IPS DF 6.9 (cell line): ENCODE data around the gene NEK9.

Source experiments
- DNase-seq: peaks from one replicate; pipeline ENCODE4 v3.0.0-alpha.2; 2013; ENCODE audit warnings: low read depth, low spot score
- H3K27ac ChIP-seq: one replicate; pipeline ENCODE4 v1.5.1; 2013; ENCODE audit warnings: low read length, control low read depth
- H3K27me3 ChIP-seq: 2 replicates; pipeline ENCODE4 v1.6.1; 2013; ENCODE audit warnings: mild to moderate bottlenecking, low read length; ENCODE audit not compliant: control insufficient read depth, insufficient read depth
- H3K36me3 ChIP-seq: 2 replicates; pipeline ENCODE4 v1.6.1; 2013; ENCODE audit warnings: low read length; ENCODE audit not compliant: control insufficient read depth, insufficient read depth
- H3K4me1 ChIP-seq: 2 replicates; pipeline ENCODE4 v1.6.1; 2013; ENCODE audit warnings: low read length; ENCODE audit not compliant: control insufficient read depth, insufficient read depth
- H3K4me3 ChIP-seq: 2 replicates; pipeline ENCODE4 v1.5.1; 2013; ENCODE audit warnings: mild to moderate bottlenecking, low read length
- H3K9me3 ChIP-seq: 2 replicates; pipeline ENCODE4 v1.6.1; 2013; ENCODE audit warnings: low read length, inconsistent platforms; ENCODE audit not compliant: control insufficient read depth, insufficient read depth
- WGBS: extraction: QIAGEN DNeasy Blood & Tissue Kit; methylation state at CpG from one replicate; pipeline ENCODE4 v1.1.7; 2013; ENCODE audit warnings: mixed read lengths, missing lambda C conversion rate; ENCODE audit not compliant: insufficient read length, insufficient coverage; 5-methylcytosine and 5-hydroxymethylcytosine counted together

NEK9 gene

GRCh38 chr14:75046275-75046674 is 80.6 kb downstream of the NEK9 start:
- Histone ChIP-seq H3K27me3 (no peaks in the 10 kb centered on the region), H3K9me3 (no peaks in the 10 kb centered on the region), H3K36me3 (0 out of 2 replicates have a peak, but pooled peaks cover 5% of the 10 kb centered on the region), H3K4me1 (no peaks in the 10 kb centered on the region), H3K4me3 (no peak overlapping the region), H3K27ac (no peak overlapping the region)
- no peak for DNase-seq
- WGBS = no CpG with 5 or more reads among the region's 5 CpGs

- Histone ChIP-seq H3K36me3 (0 out of 2 replicates have a peak, but pooled peaks cover 5% of the 10 kb centered on the region), H3K27me3 (no peaks in the 10 kb centered on the region), H3K4me3 (no peak overlapping the region), H3K4me1 (no peaks in the 10 kb centered on the region), H3K9me3 (no peaks in the 10 kb centered on the region), H3K27ac (no peak overlapping the region)
- no peak for DNase-seq
- WGBS = no CpG with 5 or more reads among the region's 8 CpGs
Measured at GRCh38 chr14:75044752-75045151, 82.1 kb downstream of the NEK9 start.

- H3K27ac ChIP-seq = no peak overlapping the region
- no CpG with 5 or more reads among the region's 2 CpGs for WGBS
- no peak for DNase-seq
- no peak overlapping the region for H3K4me3 ChIP-seq
- 0 out of 2 replicates have a peak, but pooled peaks cover 5% of the 10 kb centered on the region for H3K36me3 ChIP-seq
- H3K27me3 ChIP-seq = no peaks in the 10 kb centered on the region
- no peaks in the 10 kb centered on the region for H3K9me3 ChIP-seq
- H3K4me1 ChIP-seq = no peaks in the 10 kb centered on the region
Measured at GRCh38 chr14:75044322-75044721, 82.5 kb downstream of the NEK9 start.

- H3K27me3 ChIP-seq = no peaks in the 10 kb centered on the region
- no CpG with 5 or more reads among the region's 6 CpGs for WGBS
- no peak for DNase-seq
- H3K9me3 ChIP-seq = no peaks in the 10 kb centered on the region
- no peak overlapping the region for H3K27ac ChIP-seq
- no peaks in the 10 kb centered on the region for H3K4me1 ChIP-seq
- 0 out of 2 replicates have a peak, but pooled peaks cover 5% of the 10 kb centered on the region for H3K36me3 ChIP-seq
- no peak overlapping the region for H3K4me3 ChIP-seq
Measured at GRCh38 chr14:75042035-75042434, 84.8 kb downstream of the NEK9 start.

- H3K27me3 ChIP-seq = no peaks in the 10 kb centered on the region
- H3K4me1 ChIP-seq = no peaks in the 10 kb centered on the region
- WGBS = no CpG with 5 or more reads among the region's 4 CpGs
- no peaks in the 10 kb centered on the region for H3K9me3 ChIP-seq
- H3K4me3 ChIP-seq = no peak overlapping the region
- 0 out of 2 replicates have a peak, but pooled peaks cover 5% of the 10 kb centered on the region for H3K36me3 ChIP-seq
- no peak overlapping the region for H3K27ac ChIP-seq
- no peak for DNase-seq
Measured at GRCh38 chr14:75041613-75042012, 85.2 kb downstream of the NEK9 start.

GRCh38 chr14:75040959-75041358 is 85.9 kb downstream of the NEK9 start:
- H3K36me3 ChIP-seq = 0 out of 2 replicates have a peak, but pooled peaks cover 5% of the 10 kb centered on the region
- H3K4me3 ChIP-seq = no peak overlapping the region
- H3K4me1 ChIP-seq = no peaks in the 10 kb centered on the region
- no peaks in the 10 kb centered on the region for H3K27me3 ChIP-seq
- no peak for DNase-seq
- no peaks in the 10 kb centered on the region for H3K9me3 ChIP-seq
- no CpG with 5 or more reads among the region's 2 CpGs for WGBS
- no peak overlapping the region for H3K27ac ChIP-seq

- no CpG with 5 or more reads among the region's 1 CpG for WGBS
- no peak for DNase-seq
Measured at GRCh38 chr14:75040507-75040906, 86.3 kb downstream of the NEK9 start.

GRCh38 chr14:75032939-75033338 is 93.9 kb downstream of the NEK9 start:
- no peak overlapping the region for H3K27ac ChIP-seq
- no CpG with 5 or more reads among the region's 2 CpGs for WGBS
- no peaks in the 10 kb centered on the region for H3K36me3 ChIP-seq
- DNase-seq = no peak
- H3K4me3 ChIP-seq = no peak overlapping the region
- no peaks in the 10 kb centered on the region for H3K27me3 ChIP-seq
- H3K4me1 ChIP-seq = no peaks in the 10 kb centered on the region
- no peaks in the 10 kb centered on the region for H3K9me3 ChIP-seq

More at GRCh38 chr14:75040507-75040906, 86.3 kb downstream of the NEK9 start:
- Histone ChIP-seq H3K27ac (no peak overlapping the region), H3K36me3 (0 out of 2 replicates have a peak, but pooled peaks cover 5% of the 10 kb centered on the region), H3K4me1 (no peaks in the 10 kb centered on the region), H3K4me3 (no peak overlapping the region), H3K9me3 (no peaks in the 10 kb centered on the region), H3K27me3 (no peaks in the 10 kb centered on the region)

- Histone ChIP-seq H3K4me1 (no peaks in the 10 kb centered on the region), H3K9me3 (no peaks in the 10 kb centered on the region), H3K27ac (no peak overlapping the region), H3K27me3 (no peaks in the 10 kb centered on the region), H3K4me3 (no peak overlapping the region), H3K36me3 (no peaks in the 10 kb centered on the region)
- no peak for DNase-seq
- no CpG with 5 or more reads among the region's 1 CpG for WGBS
Measured at GRCh38 chr14:75030147-75030546, 96.7 kb downstream of the NEK9 start.
